ENCODE results near the gene TSGA10IP. TPM values are rescaled to one million over a fixed set of nuclear protein-coding genes. Genes with fewer than 3 reads are reported as not detected.

TSGA10IP gene
- total RNA-seq, 2 donors from 2014 or later: not detected

DNA sequence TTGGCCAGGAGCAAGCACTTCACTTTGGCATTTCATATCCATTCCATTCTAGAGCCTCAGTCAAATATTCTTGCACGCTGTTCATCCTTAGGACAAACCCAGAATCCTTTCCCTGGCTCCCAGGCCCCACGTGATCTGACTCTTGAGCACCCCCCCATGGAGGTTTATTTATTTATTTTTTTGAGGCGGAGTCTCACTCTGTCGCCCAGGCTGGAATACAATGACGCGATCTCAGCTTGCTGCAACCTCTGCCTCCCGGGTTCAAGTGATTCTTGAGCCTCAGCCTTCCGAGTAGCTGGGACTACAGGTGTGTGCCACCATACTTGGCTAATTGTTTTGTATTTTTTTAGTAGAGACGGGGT, 12.7 kb upstream of the TSGA10IP start:
- Histone ChIP-seq H3K27me3 (no peaks in the 10 kb centered on the region), H3K27ac (no peak overlapping the region), H3K4me3 (no peak overlapping the region), H3K4me1 (no peaks in the 10 kb centered on the region), H3K9me3 (no peaks in the 10 kb centered on the region), H3K36me3 (no peaks in the 10 kb centered on the region)
- no peak for TF ChIP-seq CTCF (IDR thresholded peaks at IDR 0.05)
- no peak for DNase-seq (ENCODE audit: low spot score)

- DNase-seq (ENCODE audit: low spot score): no peak
- no peaks in the 10 kb centered on the region for H3K36me3 ChIP-seq
- no peak for TF ChIP-seq CTCF (IDR thresholded peaks at IDR 0.05)
- no peak overlapping the region for H3K27ac ChIP-seq
- H3K27me3 ChIP-seq: no peaks in the 10 kb centered on the region
- H3K4me3 ChIP-seq: no peak overlapping the region
- no peaks in the 10 kb centered on the region for H3K4me1 ChIP-seq
- no peaks in the 10 kb centered on the region for H3K9me3 ChIP-seq
These were observed 11.3 kb upstream of the TSGA10IP start for GRCh38 chr11:65934014-65934413.

- H3K36me3 ChIP-seq: no peaks in the 10 kb centered on the region
- no peak for TF ChIP-seq CTCF (IDR thresholded peaks at IDR 0.05)
- no peak for DNase-seq (ENCODE audit: low spot score)
- H3K4me3 ChIP-seq: no peak overlapping the region
- no peaks in the 10 kb centered on the region for H3K27me3 ChIP-seq
- H3K4me1 ChIP-seq: no peaks in the 10 kb centered on the region
- no peaks in the 10 kb centered on the region for H3K9me3 ChIP-seq
- H3K27ac ChIP-seq: no peak overlapping the region
These were observed 7.5 kb upstream of the TSGA10IP start for GRCh38 chr11:65937766-65938165.

DNA sequence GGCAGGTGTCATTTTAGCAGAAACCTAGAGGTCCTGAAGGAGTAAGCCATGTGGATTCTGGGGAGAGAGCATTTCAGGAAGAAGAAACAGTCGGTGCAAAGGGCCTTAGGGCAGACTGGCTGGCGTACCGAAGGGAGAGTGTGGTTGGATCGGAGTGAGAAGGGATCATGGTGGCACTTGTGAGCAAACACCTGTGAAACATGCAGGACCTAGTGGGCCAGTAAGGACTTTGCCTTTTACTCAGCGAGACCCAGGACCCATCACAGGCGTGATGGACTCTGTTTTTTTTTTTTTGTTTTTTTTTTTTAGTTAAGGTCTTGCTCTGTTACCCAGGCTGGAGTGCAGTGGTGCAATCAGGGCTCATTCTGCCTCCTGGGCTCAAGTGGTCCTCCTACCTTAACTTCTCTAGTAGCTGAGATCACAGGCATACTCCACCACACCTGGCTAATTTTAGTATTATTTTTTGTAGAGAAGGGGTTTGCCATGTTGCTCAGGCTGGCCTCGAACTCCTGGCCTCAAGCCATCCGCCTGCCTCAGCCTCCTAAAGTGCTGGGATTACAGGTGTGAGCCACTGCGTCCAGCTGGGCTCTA, 3.5 kb upstream of the TSGA10IP start:
- no peaks in the 10 kb centered on the region for H3K9me3 ChIP-seq
- no peaks in the 10 kb centered on the region for H3K36me3 ChIP-seq
- no peaks in the 10 kb centered on the region for H3K27me3 ChIP-seq
- no peak overlapping the region for H3K4me3 ChIP-seq
- H3K4me1 ChIP-seq: no peaks in the 10 kb centered on the region
- DNase-seq (ENCODE audit: low spot score): no peak
- no peak for TF ChIP-seq CTCF (IDR thresholded peaks at IDR 0.05)
- H3K27ac ChIP-seq: no peak overlapping the region

- Histone ChIP-seq H3K27ac (no peak overlapping the region), H3K36me3 (no peaks in the 10 kb centered on the region), H3K4me3 (no peak overlapping the region), H3K9me3 (no peaks in the 10 kb centered on the region), H3K27me3 (no peaks in the 10 kb centered on the region), H3K4me1 (no peaks in the 10 kb centered on the region)
- no peak for TF ChIP-seq CTCF (IDR thresholded peaks at IDR 0.05)
- DNase-seq (ENCODE audit: low spot score): no peak
These were observed 2.7 kb upstream of the TSGA10IP start for GRCh38 chr11:65942531-65942930.

- no peak for DNase-seq (ENCODE audit: low spot score)
- TF ChIP-seq CTCF (IDR thresholded peaks at IDR 0.05): no peak
- Histone ChIP-seq H3K27ac (no peak overlapping the region), H3K36me3 (no peaks in the 10 kb centered on the region), H3K9me3 (no peaks in the 10 kb centered on the region), H3K4me1 (no peaks in the 10 kb centered on the region), H3K27me3 (no peaks in the 10 kb centered on the region), H3K4me3 (no peak overlapping the region)
These were observed 1.1 kb upstream of the TSGA10IP start for GRCh38 chr11:65944191-65944590.

All from right atrium auricular region (tissue), 2 donors.